SU-DHL-6 (cell line): ENCODE data around the gene NRXN2.

ENCODE experiments used
- EZH2phosphoT487 ChIP-seq: fragments of 200-600 bp; sonication (generic), shearing (Covaris generic); conservative IDR thresholded peaks from 2 replicates; pipeline ENCODE4 v1.6.1; 2018; ENCODE audit warnings: mild to moderate bottlenecking, antibody characterized with exemption, low read length, moderate library complexity, mixed read lengths
- TF ChIP-seq, protein P1 (sequence below): fragments of 200-600 bp; sonication (generic); IDR thresholded peaks from one replicate; pipeline ENCODE4 v1.5.1; 2017; ENCODE audit warnings: antibody characterized with exemption, mild to moderate bottlenecking, low read length, moderate library complexity; ENCODE audit not compliant: insufficient read depth, poor library complexity, severe bottlenecking

- TF ChIP-seq, protein P1, sequence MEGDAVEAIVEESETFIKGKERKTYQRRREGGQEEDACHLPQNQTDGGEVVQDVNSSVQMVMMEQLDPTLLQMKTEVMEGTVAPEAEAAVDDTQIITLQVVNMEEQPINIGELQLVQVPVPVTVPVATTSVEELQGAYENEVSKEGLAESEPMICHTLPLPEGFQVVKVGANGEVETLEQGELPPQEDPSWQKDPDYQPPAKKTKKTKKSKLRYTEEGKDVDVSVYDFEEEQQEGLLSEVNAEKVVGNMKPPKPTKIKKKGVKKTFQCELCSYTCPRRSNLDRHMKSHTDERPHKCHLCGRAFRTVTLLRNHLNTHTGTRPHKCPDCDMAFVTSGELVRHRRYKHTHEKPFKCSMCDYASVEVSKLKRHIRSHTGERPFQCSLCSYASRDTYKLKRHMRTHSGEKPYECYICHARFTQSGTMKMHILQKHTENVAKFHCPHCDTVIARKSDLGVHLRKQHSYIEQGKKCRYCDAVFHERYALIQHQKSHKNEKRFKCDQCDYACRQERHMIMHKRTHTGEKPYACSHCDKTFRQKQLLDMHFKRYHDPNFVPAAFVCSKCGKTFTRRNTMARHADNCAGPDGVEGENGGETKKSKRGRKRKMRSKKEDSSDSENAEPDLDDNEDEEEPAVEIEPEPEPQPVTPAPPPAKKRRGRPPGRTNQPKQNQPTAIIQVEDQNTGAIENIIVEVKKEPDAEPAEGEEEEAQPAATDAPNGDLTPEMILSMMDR = no peak
- no peak for TF ChIP-seq EZH2phosphoT487
These were observed 28.1 kb downstream of the NRXN2 start for GRCh38 chr11:64694821-64695365.
